ENCODE data around the gene CLRN3.

DNA sequence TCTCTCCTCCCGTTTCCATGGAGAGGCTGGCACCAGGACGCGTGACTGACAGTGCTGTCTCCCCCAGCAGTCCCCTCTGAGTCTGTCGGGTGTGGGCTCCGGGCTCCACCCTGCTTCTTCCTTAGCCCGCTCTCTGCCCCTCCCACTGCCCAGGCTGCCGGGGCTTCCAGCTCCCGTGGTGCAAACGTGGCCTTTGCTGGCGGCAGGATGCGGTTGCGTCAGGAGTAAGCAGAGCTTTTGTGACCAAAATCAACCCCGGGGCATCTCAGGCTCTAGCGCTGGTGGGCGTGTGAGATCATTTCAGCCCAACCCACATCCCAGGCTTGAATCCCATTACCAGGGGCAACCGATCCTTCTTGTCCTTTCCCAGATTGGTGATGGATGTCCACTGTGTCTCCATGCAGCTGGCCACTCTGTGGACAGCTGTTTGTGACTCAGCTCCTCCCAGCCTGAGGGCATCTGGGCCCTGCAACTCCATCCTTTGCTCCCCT is 42.4 kb upstream of the CLRN3 start:
- TF ChIP-seq, protein P1, sequence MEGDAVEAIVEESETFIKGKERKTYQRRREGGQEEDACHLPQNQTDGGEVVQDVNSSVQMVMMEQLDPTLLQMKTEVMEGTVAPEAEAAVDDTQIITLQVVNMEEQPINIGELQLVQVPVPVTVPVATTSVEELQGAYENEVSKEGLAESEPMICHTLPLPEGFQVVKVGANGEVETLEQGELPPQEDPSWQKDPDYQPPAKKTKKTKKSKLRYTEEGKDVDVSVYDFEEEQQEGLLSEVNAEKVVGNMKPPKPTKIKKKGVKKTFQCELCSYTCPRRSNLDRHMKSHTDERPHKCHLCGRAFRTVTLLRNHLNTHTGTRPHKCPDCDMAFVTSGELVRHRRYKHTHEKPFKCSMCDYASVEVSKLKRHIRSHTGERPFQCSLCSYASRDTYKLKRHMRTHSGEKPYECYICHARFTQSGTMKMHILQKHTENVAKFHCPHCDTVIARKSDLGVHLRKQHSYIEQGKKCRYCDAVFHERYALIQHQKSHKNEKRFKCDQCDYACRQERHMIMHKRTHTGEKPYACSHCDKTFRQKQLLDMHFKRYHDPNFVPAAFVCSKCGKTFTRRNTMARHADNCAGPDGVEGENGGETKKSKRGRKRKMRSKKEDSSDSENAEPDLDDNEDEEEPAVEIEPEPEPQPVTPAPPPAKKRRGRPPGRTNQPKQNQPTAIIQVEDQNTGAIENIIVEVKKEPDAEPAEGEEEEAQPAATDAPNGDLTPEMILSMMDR (IDR thresholded peaks at IDR 0.05), result no peak
- no peak for TF ChIP-seq EZH2 (IDR thresholded peaks at IDR 0.05; ENCODE audit: borderline replicate concordance, insufficient read depth, low read depth, low read length, poor library complexity, severe bottlenecking)

All from B cell (primary cell).